ENCODE results near the gene DCAF4L1. TPM values are rescaled to one million over a fixed set of nuclear protein-coding genes. Genes with fewer than 3 reads are reported as not detected.

The DCAF4L1 gene
- total RNA-seq, 1 donor from 2014 or later: not detected

- Mint-ChIP-seq H3K36me3 (ENCODE audit: unreplicated experiment) (no peaks in the 10 kb centered on the region), H3K4me1 (ENCODE audit: unreplicated experiment) (no peaks in the 10 kb centered on the region), H3K27ac (ENCODE audit: unreplicated experiment) (no peak overlapping the region), H3K4me3 (ENCODE audit: unreplicated experiment) (no peak overlapping the region), H3K9me3 (ENCODE audit: unreplicated experiment) (no peaks in the 10 kb centered on the region), H3K27me3 (ENCODE audit: unreplicated experiment) (no peaks in the 10 kb centered on the region)
- TF ChIP-seq CTCF (IDR thresholded peaks at IDR 0.05): no peak
- DNase-seq (ENCODE audit: extremely low spot score, unreplicated experiment): no peak
Observed at GRCh38 chr4:41982716-41983115, 1.2 kb downstream of the DCAF4L1 start.

- TF ChIP-seq CTCF (IDR thresholded peaks at IDR 0.05): no peak
Observed at GRCh38 chr4:41985151-41985550, 3.6 kb downstream of the DCAF4L1 start.

GRCh38 chr4:41989994-41990364, 8.4 kb downstream of the DCAF4L1 start:
- H3K9me3 Mint-ChIP-seq (ENCODE audit: unreplicated experiment): no peaks in the 10 kb centered on the region
- peak overlapping the region; percentile 96 for H3K27ac Mint-ChIP-seq (ENCODE audit: unreplicated experiment)
- no peaks in the 10 kb centered on the region for H3K36me3 Mint-ChIP-seq (ENCODE audit: unreplicated experiment)
- no peak for TF ChIP-seq CTCF (IDR thresholded peaks at IDR 0.05)
- H3K4me3 Mint-ChIP-seq (ENCODE audit: unreplicated experiment): peak overlapping the region; percentile 98
- no peak for DNase-seq (ENCODE audit: extremely low spot score, unreplicated experiment)
- peaks cover 26% of the 10 kb centered on the region for H3K4me1 Mint-ChIP-seq (ENCODE audit: unreplicated experiment)
- no peaks in the 10 kb centered on the region for H3K27me3 Mint-ChIP-seq (ENCODE audit: unreplicated experiment)

More at GRCh38 chr4:41985151-41985550, 3.6 kb downstream of the DCAF4L1 start:
- H3K9me3 Mint-ChIP-seq (ENCODE audit: unreplicated experiment): no peaks in the 10 kb centered on the region
- H3K27me3 Mint-ChIP-seq (ENCODE audit: unreplicated experiment): no peaks in the 10 kb centered on the region
- H3K27ac Mint-ChIP-seq (ENCODE audit: unreplicated experiment): no peak overlapping the region
- no peak overlapping the region for H3K4me3 Mint-ChIP-seq (ENCODE audit: unreplicated experiment)
- H3K4me1 Mint-ChIP-seq (ENCODE audit: unreplicated experiment): peaks cover 8% of the 10 kb centered on the region
- DNase-seq (ENCODE audit: extremely low spot score, unreplicated experiment): no peak
- no peaks in the 10 kb centered on the region for H3K36me3 Mint-ChIP-seq (ENCODE audit: unreplicated experiment)

GRCh38 chr4:41990365-41991111, 9.0 kb downstream of the DCAF4L1 start, which contains the start of gene SLC30A9:
Gene SLC30A9, plus strand, starts transcription at chr4:41990530. Its CDS starts 122 bp downstream, at chr4:41990652.
- Mint-ChIP-seq H3K27me3 (ENCODE audit: unreplicated experiment) (no peaks in the 10 kb centered on the region), H3K4me3 (ENCODE audit: unreplicated experiment) (peak within 1 kb of the TSS; percentile 98), H3K27ac (ENCODE audit: unreplicated experiment) (peak within 1 kb of the TSS; percentile 96), H3K4me1 (ENCODE audit: unreplicated experiment) (peaks cover 26% of the 10 kb centered on the region), H3K36me3 (ENCODE audit: unreplicated experiment) (no peaks in the 10 kb centered on the region), H3K9me3 (ENCODE audit: unreplicated experiment) (no peaks in the 10 kb centered on the region)
- peak; percentile 95 for DNase-seq (ENCODE audit: extremely low spot score, unreplicated experiment)
- peak; percentile 55 for TF ChIP-seq CTCF (IDR thresholded peaks at IDR 0.05)

- Mint-ChIP-seq H3K4me1 (ENCODE audit: unreplicated experiment) (peaks cover 28% of the 10 kb centered on the region), H3K9me3 (ENCODE audit: unreplicated experiment) (no peaks in the 10 kb centered on the region), H3K36me3 (ENCODE audit: unreplicated experiment) (no peaks in the 10 kb centered on the region), H3K27ac (ENCODE audit: unreplicated experiment) (no peak overlapping the region), H3K27me3 (ENCODE audit: unreplicated experiment) (no peaks in the 10 kb centered on the region), H3K4me3 (ENCODE audit: unreplicated experiment) (peak overlapping the region; percentile 98)
- no peak for TF ChIP-seq CTCF (IDR thresholded peaks at IDR 0.05)
- no peak for DNase-seq (ENCODE audit: extremely low spot score, unreplicated experiment)
Observed at GRCh38 chr4:41991916-41992767, 10.6 kb downstream of the DCAF4L1 start.

Data from osteocyte (in vitro differentiated cells).